ENCODE data around the gene PHACTR4. TPM values are rescaled to one million over a fixed set of nuclear protein-coding genes. Genes with fewer than 3 reads are reported as not detected.
"Not testable (repeated sequence)": the region's sequence is repeated elsewhere in the genome, so short reads cannot be mapped to it uniquely, and the experiment has no call there.

PHACTR4 gene
- total and polyA plus RNA-seq, 9 of the 15 experiments (the other 6 are each of a cell fraction or from before 2014, with no cell fraction given), result 6.4 to 43.6 (median 14.2) TPM

DNA sequence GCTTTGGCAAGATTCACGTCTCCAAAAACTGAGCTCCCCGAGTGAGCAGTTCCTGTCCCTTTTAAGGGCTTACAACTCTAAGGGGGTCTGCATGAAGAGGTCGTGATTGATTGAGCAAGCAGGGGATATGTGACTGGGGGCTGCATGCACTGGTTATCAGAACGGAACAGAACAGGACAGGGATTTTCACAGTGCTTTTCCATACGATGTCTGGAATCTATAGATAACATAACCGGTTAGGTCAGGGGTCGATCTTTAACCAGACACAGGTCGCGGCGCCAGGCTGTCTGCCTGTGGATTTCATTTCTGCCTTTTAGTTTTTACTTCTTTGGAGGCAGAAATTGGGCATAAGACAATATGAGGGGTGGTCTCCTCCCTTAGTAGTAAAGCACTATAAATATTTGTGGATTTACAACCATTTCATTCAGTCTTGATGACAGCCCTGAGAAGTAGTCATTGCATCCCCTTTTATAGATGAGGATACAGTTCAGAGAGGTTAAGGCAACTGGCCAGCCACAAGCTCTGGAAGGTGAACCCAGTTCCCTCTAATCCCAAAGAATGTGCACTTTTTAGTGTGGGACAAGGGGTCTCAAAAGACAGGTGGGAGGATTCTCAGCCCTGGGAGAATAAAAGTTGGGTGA is 155.6 kb downstream of the PHACTR4 start (continued):
- TF ChIP-seq, protein P1, sequence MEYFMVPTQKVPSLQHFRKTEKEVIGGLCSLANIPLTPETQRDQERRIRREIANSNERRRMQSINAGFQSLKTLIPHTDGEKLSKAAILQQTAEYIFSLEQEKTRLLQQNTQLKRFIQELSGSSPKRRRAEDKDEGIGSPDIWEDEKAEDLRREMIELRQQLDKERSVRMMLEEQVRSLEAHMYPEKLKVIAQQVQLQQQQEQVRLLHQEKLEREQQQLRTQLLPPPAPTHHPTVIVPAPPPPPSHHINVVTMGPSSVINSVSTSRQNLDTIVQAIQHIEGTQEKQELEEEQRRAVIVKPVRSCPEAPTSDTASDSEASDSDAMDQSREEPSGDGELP (CRISPR knock-in tag; IDR thresholded peaks at IDR 0.05; ENCODE audit: borderline replicate concordance), result 0 out of 2 replicates have a peak, but pooled peaks have one; percentile 31
- TF ChIP-seq FOXM1 (IDR thresholded peaks at IDR 0.05; ENCODE audit: low read depth) (peak; percentile 84), ARID1B (IDR thresholded peaks at IDR 0.05) (peak; percentile 98), TRIM24 (IDR thresholded peaks at IDR 0.05) (peak; percentile 81 to 86)
- not testable (repeated sequence) for TF ChIP-seq FOXM1 (CRISPR knock-in tag; IDR thresholded peaks at IDR 0.05; ENCODE audit: low read depth)
- TF ChIP-seq, protein P2, sequence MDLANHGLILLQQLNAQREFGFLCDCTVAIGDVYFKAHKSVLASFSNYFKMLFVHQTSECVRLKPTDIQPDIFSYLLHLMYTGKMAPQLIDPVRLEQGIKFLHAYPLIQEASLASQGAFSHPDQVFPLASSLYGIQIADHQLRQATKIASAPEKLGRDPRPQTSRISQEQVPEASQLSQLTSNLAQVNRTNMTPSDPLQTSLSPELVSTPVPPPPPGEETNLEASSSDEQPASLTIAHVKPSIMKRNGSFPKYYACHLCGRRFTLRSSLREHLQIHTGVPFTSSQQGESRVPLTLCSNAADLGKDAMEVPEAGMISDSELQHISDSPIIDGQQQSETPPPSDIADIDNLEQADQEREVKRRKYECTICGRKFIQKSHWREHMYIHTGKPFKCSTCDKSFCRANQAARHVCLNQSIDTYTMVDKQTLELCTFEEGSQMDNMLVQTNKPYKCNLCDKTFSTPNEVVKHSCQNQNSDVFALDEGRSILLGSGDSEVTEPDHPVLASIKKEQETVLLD (IDR thresholded peaks at IDR 0.05), result peak; percentile 56; the same call in 1 of the 2 replicates

DNA sequence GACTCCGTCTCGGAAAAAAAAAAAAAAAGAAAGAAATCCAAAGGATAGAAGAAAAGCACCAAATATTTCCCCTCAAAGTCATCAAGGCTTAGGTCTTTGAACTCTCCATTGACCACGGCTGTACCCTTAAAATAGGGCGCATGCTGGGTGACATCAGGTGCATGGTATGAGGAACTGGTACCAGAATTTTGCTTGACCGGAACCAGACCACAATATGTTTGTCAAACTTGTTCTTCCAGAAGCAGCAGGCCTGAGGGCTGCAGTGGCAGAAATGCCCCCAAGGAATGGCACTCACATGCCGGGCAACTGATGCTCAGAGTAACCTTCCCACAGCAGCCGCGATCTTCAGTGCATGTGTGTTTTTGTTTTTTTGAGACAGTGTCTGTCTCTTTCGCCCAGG is 157.3 kb downstream of the PHACTR4 start:
- no peak overlapping the region for H2AFZ ChIP-seq (ENCODE audit: low read depth, low read length)
- H3K27ac ChIP-seq (ENCODE audit: extremely low read depth, low read depth, low read length), result no peak overlapping the region
- in situ Hi-C loops (cut with MboI) (no loop called here), intact Hi-C loops (cut with micrococcal nuclease) (no loop called here)
- ATAC-seq (no peak), DNase-seq (ENCODE audit: extremely low read depth in 1 of 4, low spot score in 3 of 4) (no peak), FAIRE-seq (no peak)
- no TSS peak for BruUV-seq (replicated peaks)
- H4K20me1 ChIP-seq (replicated peaks; ENCODE audit: control insufficient read depth, insufficient read depth, low read length), result peaks cover 44% of the 10 kb centered on the region
- no peak overlapping the region for H3K4me3 ChIP-seq
- H3K27me3 ChIP-seq (ENCODE audit: control insufficient read depth in 2 of 2, insufficient read depth in 2 of 2, low read length in 2 of 2), result no peaks in the 10 kb centered on the region
- ChIA-PET CTCF (ENCODE audit: low intra/inter-chr PET ratio) (no interaction called here), POLR2A (interaction anchor here (0.6 to 6.7 kb wide), 4 partner anchors 11 to 53 kb away, joined by 3 to 73 read pairs (median 6); no protein-coding TSS in a partner anchor)
- no peaks in the 10 kb centered on the region for H3K9me3 ChIP-seq (replicated peaks; ENCODE audit: control insufficient read depth, insufficient read depth, low read depth, low read length)
- peaks cover 19 to 24% of the 10 kb centered on the region in 2 experiments for H3K4me1 ChIP-seq (replicated peaks in 1 of 2; ENCODE audit: control insufficient read depth in 2 of 2, insufficient read depth in 2 of 2, low read length in 2 of 2)
- 0 out of 4 replicates have a peak overlapping the region, but pooled peaks of 1 of the 2 experiments have one; percentile 10 for H3K9ac ChIP-seq (ENCODE audit: insufficient read depth in 1 of 2, low read depth in 2 of 2, low read length in 2 of 2)
- H3K36me3 ChIP-seq (ENCODE audit: control insufficient read depth, insufficient read depth, low read length), result peaks cover 79% of the 10 kb centered on the region
- 96% methylated on average over 8 of the region's 9 CpGs for WGBS (ENCODE audit: insufficient coverage, low coverage, missing lambda C conversion rate)
- H3K79me2 ChIP-seq (ENCODE audit: control insufficient read depth, insufficient read depth, low read length), result peaks cover 75% of the 10 kb centered on the region
- H3K9me1 ChIP-seq (ENCODE audit: control insufficient read depth, insufficient read depth, low read length), result peaks cover 8% of the 10 kb centered on the region
- H3K4me2 ChIP-seq (ENCODE audit: insufficient read depth, low read length), result no peak overlapping the region
- TF ChIP-seq ESRRB (CRISPR knock-in tag; IDR thresholded peaks at IDR 0.05; ENCODE audit: borderline replicate concordance), result no peak
- TF ChIP-seq ZNF282 (CRISPR knock-in tag; IDR thresholded peaks at IDR 0.05), result no peak
- TF ChIP-seq NCOA6 (IDR thresholded peaks at IDR 0.05), result no peak
- no peak for TF ChIP-seq ZNF263 (CRISPR knock-in tag; IDR thresholded peaks at IDR 0.05; ENCODE audit: borderline replicate concordance)
- no peak for TF ChIP-seq ZNF561 (CRISPR knock-in tag; conservative IDR thresholded peaks at IDR 0.05)
- TF ChIP-seq, protein P3, sequence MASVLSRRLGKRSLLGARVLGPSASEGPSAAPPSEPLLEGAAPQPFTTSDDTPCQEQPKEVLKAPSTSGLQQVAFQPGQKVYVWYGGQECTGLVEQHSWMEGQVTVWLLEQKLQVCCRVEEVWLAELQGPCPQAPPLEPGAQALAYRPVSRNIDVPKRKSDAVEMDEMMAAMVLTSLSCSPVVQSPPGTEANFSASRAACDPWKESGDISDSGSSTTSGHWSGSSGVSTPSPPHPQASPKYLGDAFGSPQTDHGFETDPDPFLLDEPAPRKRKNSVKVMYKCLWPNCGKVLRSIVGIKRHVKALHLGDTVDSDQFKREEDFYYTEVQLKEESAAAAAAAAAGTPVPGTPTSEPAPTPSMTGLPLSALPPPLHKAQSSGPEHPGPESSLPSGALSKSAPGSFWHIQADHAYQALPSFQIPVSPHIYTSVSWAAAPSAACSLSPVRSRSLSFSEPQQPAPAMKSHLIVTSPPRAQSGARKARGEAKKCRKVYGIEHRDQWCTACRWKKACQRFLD (CRISPR knock-in tag; IDR thresholded peaks at IDR 0.05), result no peak
- TF ChIP-seq, protein P4, sequence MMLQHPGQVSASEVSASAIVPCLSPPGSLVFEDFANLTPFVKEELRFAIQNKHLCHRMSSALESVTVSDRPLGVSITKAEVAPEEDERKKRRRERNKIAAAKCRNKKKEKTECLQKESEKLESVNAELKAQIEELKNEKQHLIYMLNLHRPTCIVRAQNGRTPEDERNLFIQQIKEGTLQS (IDR thresholded peaks at IDR 0.05), result no peak
- TF ChIP-seq, protein P4 (CRISPR knock-in tag; conservative IDR thresholded peaks at IDR 0.05), result no peak
- TF ChIP-seq PTRF (tag; IDR thresholded peaks at IDR 0.05), result no peak
- no peak for TF ChIP-seq L3MBTL2 (IDR thresholded peaks at IDR 0.05)
- no peak for TF ChIP-seq SLC30A9 (CRISPR knock-in tag; IDR thresholded peaks at IDR 0.05)
- TF ChIP-seq HMG20A (CRISPR knock-in tag; conservative IDR thresholded peaks at IDR 0.05), result no peak
- no peak for TF ChIP-seq TRIM24 (IDR thresholded peaks at IDR 0.05)

Data from K562 (cell line).